Activated CD8-positive, alpha-beta memory T cell treated with anti-CD3 and anti-CD28 coated beads, Interleukin-2, amount 10 ng/mL, durations not matched to agents 7 days and 5 days (primary cell): ENCODE results near the gene PKP2. TPM values are rescaled to one million over a fixed set of nuclear protein-coding genes. Genes with fewer than 3 reads are reported as not detected.
A peak's percentile ranks its signal among the peaks of the same experiment; 100 is the strongest.
"Not testable (repeated sequence)": the region's sequence is repeated elsewhere in the genome, so short reads cannot be mapped to it uniquely, and the experiment has no call there.

Source experiments
- ATAC-seq: fragments of 150-1000 bp; cut with Tn5 transposase; one replicate; pipeline ENCODE4 v1.10.0; 2021; ENCODE audit warnings: moderate library complexity
- CTCF ChIA-PET: fragments of 350-600 bp; sonication (Branson Sonifier 250); formaldehyde crosslinking; loops from one replicate; lab custom pipeline; 2021; ENCODE audit warnings: antibody characterized with exemption; lab: Charles Lee
- DNase-seq: peaks from one replicate; pipeline ENCODE4 v3.0.0-alpha.2; 2020
- H3K27ac Mint-ChIP-seq: one replicate; pipeline ENCODE4 v1.8.0; 2021; ENCODE audit warnings: mild to moderate bottlenecking, mixed read lengths
- H3K27me3 Mint-ChIP-seq: one replicate; pipeline ENCODE4 v1.8.0; 2021; ENCODE audit warnings: mixed read lengths
- H3K36me3 Mint-ChIP-seq: one replicate; pipeline ENCODE4 v1.8.0; 2021; ENCODE audit warnings: mild to moderate bottlenecking, mixed read lengths
- H3K4me1 Mint-ChIP-seq: one replicate; pipeline ENCODE4 v1.8.0; 2021; ENCODE audit warnings: mixed read lengths
- H3K4me3 Mint-ChIP-seq: one replicate; pipeline ENCODE4 v1.8.0; 2021; ENCODE audit warnings: mild to moderate bottlenecking, moderate library complexity, mixed read lengths
- H3K9me3 Mint-ChIP-seq: one replicate; pipeline ENCODE4 v1.8.0; 2022; ENCODE audit warnings: low read depth, mixed read lengths
- total RNA-seq, 2 experiments: library from RNA; stranded (reverse); gene quantifications; one replicate each; pipeline ENCODE4 v1.2.3, GENCODE V29; 2021

PKP2 gene
- total RNA-seq, 2 experiments from 2014 or later, result not detected

DNA sequence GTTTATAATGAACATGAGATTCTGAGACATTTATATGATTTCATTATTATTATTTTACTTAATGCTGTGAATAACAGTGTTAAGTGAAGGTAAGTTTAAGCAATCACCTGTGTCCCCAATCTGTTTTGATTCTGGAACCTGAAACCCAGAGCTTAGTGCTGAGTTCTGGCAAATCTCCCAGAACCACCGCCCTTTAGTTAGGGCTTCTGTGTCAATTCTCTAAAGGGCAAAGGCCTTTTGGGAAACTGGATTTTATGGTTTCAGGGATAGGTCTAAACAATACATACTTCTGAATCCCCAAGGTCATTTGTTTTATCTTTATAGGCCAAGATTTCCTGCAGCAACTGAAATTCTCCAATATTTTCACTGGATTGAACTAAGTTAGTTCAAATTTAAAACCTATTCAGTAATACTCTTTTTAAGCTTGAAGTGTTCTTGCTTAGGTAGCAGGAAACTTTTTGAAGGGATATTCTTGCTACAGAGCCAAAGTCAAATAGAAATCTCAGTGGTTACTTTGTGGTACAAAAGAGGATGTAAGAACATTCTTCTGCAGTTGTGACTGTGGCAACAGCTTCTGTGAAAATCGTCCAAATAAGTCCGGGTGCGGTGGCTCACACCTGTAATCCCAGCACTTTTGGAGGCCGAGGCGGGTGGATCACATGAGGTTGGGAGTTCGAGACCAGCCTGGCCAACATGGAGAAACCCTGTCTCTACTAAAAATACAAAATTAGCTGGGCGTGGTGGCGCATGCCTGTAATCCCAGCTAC, 10.0 kb upstream of the PKP2 start:
- no peak overlapping the region for H3K4me3 Mint-ChIP-seq
- ATAC-seq (no peak), DNase-seq (peak; percentile 48)
- H3K4me1 Mint-ChIP-seq, result peaks cover 9% of the 10 kb centered on the region
- H3K36me3 Mint-ChIP-seq, result no peaks in the 10 kb centered on the region
- CTCF ChIA-PET, result interaction anchor here (1.0 kb wide), 1 partner anchor 11 kb away, joined by 3 read pairs; no protein-coding TSS in a partner anchor
- H3K27ac Mint-ChIP-seq, result no peak overlapping the region
- peaks cover 16% of the 10 kb centered on the region for H3K27me3 Mint-ChIP-seq
- no peaks in the 10 kb centered on the region for H3K9me3 Mint-ChIP-seq

DNA sequence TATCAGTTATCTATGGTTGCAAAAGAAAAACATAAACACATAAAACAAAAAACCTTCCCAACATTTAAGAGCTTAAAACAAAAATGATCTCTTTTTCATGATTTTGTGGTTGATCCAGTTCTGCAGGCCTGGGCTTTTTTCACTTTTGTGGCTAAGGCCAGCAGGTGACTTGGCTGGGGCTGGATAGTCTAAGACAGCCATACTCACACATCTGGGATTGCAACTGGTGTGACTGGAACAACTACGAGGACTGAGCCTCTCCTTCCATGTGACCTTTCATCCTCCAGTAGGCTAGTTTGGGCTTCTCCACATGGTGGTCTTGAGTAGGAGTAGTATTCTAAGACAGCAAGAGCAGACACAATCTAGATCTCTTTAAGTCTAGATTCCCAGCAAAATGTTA, 7.2 kb upstream of the PKP2 start:
- Mint-ChIP-seq H3K36me3 (no peaks in the 10 kb centered on the region), H3K27me3 (peaks cover 20% of the 10 kb centered on the region), H3K4me1 (peaks cover 9% of the 10 kb centered on the region), H3K9me3 (no peaks in the 10 kb centered on the region), H3K4me3 (no peak overlapping the region), H3K27ac (no peak overlapping the region)
- DNase-seq (no peak), ATAC-seq (no peak)
- CTCF ChIA-PET, result no interaction called here

DNA sequence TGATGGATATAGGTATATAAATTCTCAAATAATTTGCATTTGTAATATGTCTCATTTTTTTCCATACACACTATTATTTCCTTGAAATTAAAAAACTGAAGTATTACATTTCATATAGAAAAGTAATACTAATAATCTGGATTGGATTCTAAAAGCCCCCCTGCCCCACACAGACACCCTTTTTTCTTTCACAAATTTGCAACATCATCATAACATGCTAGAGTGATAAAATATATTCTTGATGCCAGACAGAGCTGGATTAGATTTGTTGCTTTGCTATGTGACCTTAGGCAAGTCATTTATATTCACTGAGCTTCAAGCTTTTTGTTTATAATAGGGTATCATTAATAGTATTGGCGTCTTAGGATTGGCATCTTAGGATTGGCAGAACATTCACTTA, 6.7 kb upstream of the PKP2 start:
- H3K27ac Mint-ChIP-seq, result no peak overlapping the region
- DNase-seq (no peak), ATAC-seq (no peak)
- H3K9me3 Mint-ChIP-seq, result no peaks in the 10 kb centered on the region
- CTCF ChIA-PET, result no interaction called here
- no peak overlapping the region for H3K4me3 Mint-ChIP-seq
- no peaks in the 10 kb centered on the region for H3K36me3 Mint-ChIP-seq
- H3K4me1 Mint-ChIP-seq, result peaks cover 9% of the 10 kb centered on the region
- peaks cover 25% of the 10 kb centered on the region for H3K27me3 Mint-ChIP-seq

GRCh38 chr12:32902287-32902997, 5.9 kb upstream of the PKP2 start:
- Mint-ChIP-seq H3K27ac (no peak overlapping the region), H3K36me3 (no peaks in the 10 kb centered on the region), H3K9me3 (no peaks in the 10 kb centered on the region), H3K4me3 (no peak overlapping the region), H3K4me1 (peaks cover 7% of the 10 kb centered on the region), H3K27me3 (peaks cover 34% of the 10 kb centered on the region)
- DNase-seq (no peak), ATAC-seq (no peak)
- CTCF ChIA-PET, result no interaction called here

DNA sequence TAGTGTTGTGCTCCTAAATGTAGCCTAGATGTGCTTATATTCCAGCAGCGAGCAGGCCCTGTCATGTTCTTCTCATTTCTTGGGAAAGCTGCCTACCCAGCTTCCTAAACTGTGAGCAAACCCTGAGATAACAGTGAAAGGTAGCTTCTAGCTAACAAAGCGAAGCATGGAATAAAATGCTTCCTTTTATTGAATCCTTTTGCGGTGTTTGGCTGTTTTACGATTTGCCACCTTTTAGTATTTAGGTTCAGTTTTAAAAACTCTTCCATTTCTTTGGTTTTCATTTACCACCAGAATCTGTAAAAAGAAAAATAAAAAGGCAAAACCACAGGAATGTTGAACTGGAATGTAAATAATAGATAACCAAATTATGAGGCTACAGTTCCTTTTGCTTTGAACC, 5.0 kb upstream of the PKP2 start:
- no peak overlapping the region for H3K27ac Mint-ChIP-seq
- ATAC-seq (no peak), DNase-seq (no peak)
- CTCF ChIA-PET, result no interaction called here
- H3K9me3 Mint-ChIP-seq, result no peaks in the 10 kb centered on the region
- H3K4me3 Mint-ChIP-seq, result no peak overlapping the region
- peaks cover 7% of the 10 kb centered on the region for H3K4me1 Mint-ChIP-seq
- H3K27me3 Mint-ChIP-seq, result peaks cover 39% of the 10 kb centered on the region
- H3K36me3 Mint-ChIP-seq, result no peaks in the 10 kb centered on the region

DNA sequence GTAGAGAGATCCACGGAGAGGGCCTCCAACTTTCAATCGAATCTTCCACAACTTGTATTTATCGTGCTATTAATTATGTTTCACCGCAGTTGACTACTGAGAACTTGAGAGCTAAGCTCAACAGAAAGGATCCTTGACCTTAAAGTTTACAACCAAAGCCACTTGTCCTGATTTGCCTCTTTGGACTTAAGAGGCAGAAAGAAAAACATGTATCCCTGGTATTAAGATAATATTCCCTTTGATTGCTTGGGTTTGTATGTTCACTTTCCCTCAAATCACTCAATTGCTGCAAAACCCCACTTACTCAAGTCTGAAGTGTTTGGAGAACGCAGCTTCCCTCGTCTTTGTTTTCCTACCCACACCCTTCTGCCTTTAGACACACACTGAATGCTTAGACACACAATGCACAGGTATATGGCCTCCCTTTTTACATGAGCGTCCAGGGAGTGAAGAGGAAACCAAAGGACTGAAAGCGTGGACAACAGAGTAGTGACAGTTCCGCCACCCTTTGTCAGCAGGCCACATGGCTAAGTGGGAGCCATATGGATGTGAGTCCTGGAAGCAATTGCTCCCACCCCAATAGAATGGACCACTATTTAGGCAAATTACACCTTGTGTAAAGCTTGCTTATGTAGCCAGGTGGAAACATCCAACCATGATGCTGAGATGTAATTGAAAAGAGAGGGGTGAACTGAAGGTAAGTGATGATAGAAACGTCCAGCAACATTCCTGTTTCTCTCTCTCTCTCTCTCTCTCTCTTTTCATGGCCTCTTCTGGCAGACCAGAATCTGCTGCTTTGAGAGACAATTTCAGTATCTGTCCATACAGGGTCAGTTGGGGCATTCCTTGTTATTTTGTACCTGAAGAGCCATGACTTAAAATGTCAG, 1.4 kb upstream of the PKP2 start:
- H3K4me1 Mint-ChIP-seq, result peaks cover 11% of the 10 kb centered on the region
- H3K27me3 Mint-ChIP-seq, result peaks cover 52% of the 10 kb centered on the region
- DNase-seq (no peak), ATAC-seq (no peak)
- no peaks in the 10 kb centered on the region for H3K9me3 Mint-ChIP-seq
- H3K4me3 Mint-ChIP-seq, result peak overlapping the region; percentile 13
- no peak overlapping the region for H3K27ac Mint-ChIP-seq
- CTCF ChIA-PET, result no interaction called here
- H3K36me3 Mint-ChIP-seq, result no peaks in the 10 kb centered on the region

- Mint-ChIP-seq H3K36me3 (no peaks in the 10 kb centered on the region), H3K9me3 (no peaks in the 10 kb centered on the region), H3K27ac (no peak overlapping the region), H3K4me1 (peaks cover 11% of the 10 kb centered on the region), H3K4me3 (peak overlapping the region; percentile 13), H3K27me3 (peaks cover 53% of the 10 kb centered on the region)
- ATAC-seq (no peak), DNase-seq (no peak)
- CTCF ChIA-PET, result no interaction called here
Measured at GRCh38 chr12:32897281-32897610, 669 bp upstream of the PKP2 start.

- DNase-seq (no peak), ATAC-seq (no peak)
- peak overlapping the region; percentile 28 for H3K4me3 Mint-ChIP-seq
- CTCF ChIA-PET, result no interaction called here
- peaks cover 59% of the 10 kb centered on the region for H3K27me3 Mint-ChIP-seq
- H3K4me1 Mint-ChIP-seq, result peaks cover 11% of the 10 kb centered on the region
- no peak overlapping the region for H3K27ac Mint-ChIP-seq
- H3K36me3 Mint-ChIP-seq, result no peaks in the 10 kb centered on the region
- no peaks in the 10 kb centered on the region for H3K9me3 Mint-ChIP-seq
Measured at GRCh38 chr12:32895688-32896431, 717 bp downstream of the PKP2 start.

DNA sequence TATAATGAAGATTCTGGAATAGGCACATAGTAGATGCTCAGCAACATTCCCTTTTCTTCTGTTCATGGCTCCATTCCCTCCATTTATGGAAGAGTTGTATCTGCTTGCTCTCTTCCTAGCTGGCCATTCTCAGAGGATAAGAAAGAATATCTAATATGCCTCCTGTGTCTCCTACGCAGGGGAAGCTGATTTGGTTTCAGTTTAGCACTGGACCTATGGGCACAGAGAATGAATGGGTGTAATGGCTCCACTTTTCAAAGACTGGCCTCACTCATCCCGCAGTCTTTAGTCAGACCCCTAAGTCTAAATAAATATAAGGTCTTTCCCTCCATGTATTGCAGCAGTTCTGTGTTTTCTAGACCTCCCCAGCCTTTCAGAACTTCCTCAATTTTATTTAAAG, 2.0 kb downstream of the PKP2 start:
- CTCF ChIA-PET, result no interaction called here
- Mint-ChIP-seq H3K27ac (no peak overlapping the region), H3K36me3 (no peaks in the 10 kb centered on the region), H3K9me3 (no peaks in the 10 kb centered on the region), H3K4me1 (peaks cover 11% of the 10 kb centered on the region), H3K4me3 (no peak overlapping the region), H3K27me3 (peaks cover 54% of the 10 kb centered on the region)
- ATAC-seq (no peak), DNase-seq (no peak)

GRCh38 chr12:32893458-32893857, 3.1 kb downstream of the PKP2 start:
- CTCF ChIA-PET, result interaction anchor here (1.2 kb wide), 1 partner anchor 138 kb away, joined by 3 read pairs; the partner anchor contains the start of gene YARS2
- Mint-ChIP-seq H3K27me3 (peaks cover 48% of the 10 kb centered on the region), H3K36me3 (no peaks in the 10 kb centered on the region), H3K9me3 (no peaks in the 10 kb centered on the region), H3K27ac (no peak overlapping the region), H3K4me1 (peaks cover 11% of the 10 kb centered on the region), H3K4me3 (no peak overlapping the region)
- DNase-seq (no peak), ATAC-seq (no peak)

GRCh38 chr12:32893043-32893442, 3.5 kb downstream of the PKP2 start:
- ATAC-seq (no peak), DNase-seq (no peak)
- Mint-ChIP-seq H3K4me3 (no peak overlapping the region), H3K4me1 (peaks cover 11% of the 10 kb centered on the region), H3K27me3 (peaks cover 44% of the 10 kb centered on the region), H3K9me3 (no peaks in the 10 kb centered on the region), H3K27ac (no peak overlapping the region), H3K36me3 (no peaks in the 10 kb centered on the region)
- CTCF ChIA-PET, result interaction anchor here (1.2 kb wide), 1 partner anchor 138 kb away, joined by 3 read pairs; the partner anchor contains the start of gene YARS2

DNA sequence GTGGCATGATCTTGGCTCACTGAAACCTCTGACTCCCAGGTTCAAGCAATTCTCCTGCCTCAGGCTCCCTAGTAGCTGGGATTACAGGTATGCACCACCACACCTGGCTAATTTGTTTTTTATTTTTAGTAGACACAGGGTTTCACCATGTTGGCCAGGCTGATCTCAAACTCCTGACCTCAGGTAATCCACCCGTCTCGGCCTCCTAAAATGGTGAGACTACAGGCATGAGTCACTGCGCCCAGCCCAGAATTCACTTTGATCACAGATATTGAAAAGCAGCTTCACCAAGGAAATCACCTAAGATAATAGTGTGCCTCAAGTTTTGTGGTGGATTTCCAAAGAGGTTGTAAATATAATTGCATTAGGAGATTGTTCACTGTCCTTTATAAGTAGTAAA, 4.2 kb downstream of the PKP2 start:
- H3K36me3 Mint-ChIP-seq, DNase-seq, ATAC-seq, H3K9me3 Mint-ChIP-seq, CTCF ChIA-PET, H3K4me3 Mint-ChIP-seq, H3K27ac Mint-ChIP-seq: not testable (repeated sequence)
- Mint-ChIP-seq H3K27me3 (peaks cover 37% of the 10 kb centered on the region), H3K4me1 (peaks cover 11% of the 10 kb centered on the region)

DNA sequence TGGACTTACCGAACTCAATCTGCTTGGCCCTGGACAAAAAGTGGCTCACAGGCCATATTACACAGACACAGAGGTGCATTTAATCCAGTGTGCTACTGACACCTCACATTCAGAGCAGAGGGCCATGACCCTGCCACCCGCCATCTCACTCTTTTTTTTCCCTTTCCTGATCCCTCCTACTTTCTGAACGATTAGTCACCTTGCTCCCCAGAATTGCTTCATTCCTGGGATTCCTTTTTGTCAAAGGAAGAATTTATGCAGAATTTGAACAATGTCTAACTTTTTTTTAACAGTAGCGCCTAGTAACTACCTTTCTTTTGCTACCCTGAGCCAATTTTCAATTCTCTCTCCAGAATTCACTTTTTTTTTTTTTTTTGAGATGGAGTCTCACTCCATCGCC, 4.6 kb downstream of the PKP2 start:
- Mint-ChIP-seq H3K4me3 (no peak overlapping the region), H3K27me3 (peaks cover 33% of the 10 kb centered on the region), H3K36me3 (no peaks in the 10 kb centered on the region), H3K27ac (no peak overlapping the region), H3K4me1 (peaks cover 8% of the 10 kb centered on the region), H3K9me3 (no peaks in the 10 kb centered on the region)
- ATAC-seq, result no peak
- DNase-seq, result no peak
- CTCF ChIA-PET, result no interaction called here
